Fibroblast of villous mesenchyme (primary cell): ENCODE data around the gene BBC3. TPM values are rescaled to one million over a fixed set of nuclear protein-coding genes. Genes with fewer than 3 reads are reported as not detected.
"Not testable (repeated sequence)": the region's sequence is repeated elsewhere in the genome, so short reads cannot be mapped to it uniquely, and the experiment has no call there.

Source experiments
- DNase-seq: peaks from one replicate; pipeline ENCODE4 v3.0.0-alpha.2; 2010; ENCODE audit warnings: low read depth
- H3K4me3 ChIP-seq: 2 replicates; pipeline ENCODE4 v1.5.1; 2011; ENCODE audit warnings: low read depth, mild to moderate bottlenecking, low read length
- total RNA-seq: library from RNA; depleted of rRNA; stranded (reverse); fragments of >200 nt; gene quantifications from 2 replicates; pipeline ENCODE4 v1.2.3, GENCODE V29; 2012
- TF ChIP-seq, protein P1 (sequence below): IDR thresholded peaks from 2 replicates; pipeline ENCODE4 v1.5.1; 2012; ENCODE audit warnings: low read depth, mild to moderate bottlenecking, low read length; ENCODE audit not compliant: insufficient read depth

Gene BBC3
- total RNA-seq, 1 donor, result 6.0 TPM

- DNase-seq, result no peak
- TF ChIP-seq, protein P1, sequence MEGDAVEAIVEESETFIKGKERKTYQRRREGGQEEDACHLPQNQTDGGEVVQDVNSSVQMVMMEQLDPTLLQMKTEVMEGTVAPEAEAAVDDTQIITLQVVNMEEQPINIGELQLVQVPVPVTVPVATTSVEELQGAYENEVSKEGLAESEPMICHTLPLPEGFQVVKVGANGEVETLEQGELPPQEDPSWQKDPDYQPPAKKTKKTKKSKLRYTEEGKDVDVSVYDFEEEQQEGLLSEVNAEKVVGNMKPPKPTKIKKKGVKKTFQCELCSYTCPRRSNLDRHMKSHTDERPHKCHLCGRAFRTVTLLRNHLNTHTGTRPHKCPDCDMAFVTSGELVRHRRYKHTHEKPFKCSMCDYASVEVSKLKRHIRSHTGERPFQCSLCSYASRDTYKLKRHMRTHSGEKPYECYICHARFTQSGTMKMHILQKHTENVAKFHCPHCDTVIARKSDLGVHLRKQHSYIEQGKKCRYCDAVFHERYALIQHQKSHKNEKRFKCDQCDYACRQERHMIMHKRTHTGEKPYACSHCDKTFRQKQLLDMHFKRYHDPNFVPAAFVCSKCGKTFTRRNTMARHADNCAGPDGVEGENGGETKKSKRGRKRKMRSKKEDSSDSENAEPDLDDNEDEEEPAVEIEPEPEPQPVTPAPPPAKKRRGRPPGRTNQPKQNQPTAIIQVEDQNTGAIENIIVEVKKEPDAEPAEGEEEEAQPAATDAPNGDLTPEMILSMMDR, result no peak
Measured at GRCh38 chr19:47267350-47267759, 36.4 kb upstream of the BBC3 start.

GRCh38 chr19:47266401-47266941 is 35.5 kb upstream of the BBC3 start:
- DNase-seq, result no peak
- TF ChIP-seq, protein P1, result no peak
- H3K4me3 ChIP-seq, result no peak overlapping the region

More at GRCh38 chr19:47267350-47267759, 36.4 kb upstream of the BBC3 start:
- H3K4me3 ChIP-seq, result no peak overlapping the region

DNA sequence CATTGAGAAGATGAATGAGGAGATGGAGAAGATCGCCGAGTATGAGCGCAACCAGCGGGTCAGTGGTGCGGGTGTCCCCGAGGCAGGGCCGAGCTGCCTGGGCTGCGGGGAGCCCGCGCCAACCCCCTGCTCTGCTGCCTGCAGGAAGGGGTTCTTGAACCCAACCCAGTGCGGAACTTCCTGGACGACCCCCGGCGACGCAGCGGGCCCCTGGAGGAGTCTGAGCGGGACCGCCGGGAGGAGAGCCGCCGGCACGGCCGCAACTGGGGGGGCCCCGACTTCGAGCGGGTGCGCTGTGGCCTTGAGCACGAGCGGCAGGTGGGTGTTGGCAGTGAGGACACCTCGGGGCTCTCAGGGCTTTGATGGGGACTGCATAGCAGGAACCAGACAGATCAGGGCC is 33.6 kb upstream of the BBC3 start:
- no peak for DNase-seq
- TF ChIP-seq, protein P1, result no peak
- no peak overlapping the region for H3K4me3 ChIP-seq

GRCh38 chr19:47261946-47262793 is 31.2 kb upstream of the BBC3 start:
- H3K4me3 ChIP-seq, DNase-seq: not testable (repeated sequence)

- H3K4me3 ChIP-seq, result no peak overlapping the region
- no peak for DNase-seq
Measured at GRCh38 chr19:47260476-47260875, 29.5 kb upstream of the BBC3 start.

DNA sequence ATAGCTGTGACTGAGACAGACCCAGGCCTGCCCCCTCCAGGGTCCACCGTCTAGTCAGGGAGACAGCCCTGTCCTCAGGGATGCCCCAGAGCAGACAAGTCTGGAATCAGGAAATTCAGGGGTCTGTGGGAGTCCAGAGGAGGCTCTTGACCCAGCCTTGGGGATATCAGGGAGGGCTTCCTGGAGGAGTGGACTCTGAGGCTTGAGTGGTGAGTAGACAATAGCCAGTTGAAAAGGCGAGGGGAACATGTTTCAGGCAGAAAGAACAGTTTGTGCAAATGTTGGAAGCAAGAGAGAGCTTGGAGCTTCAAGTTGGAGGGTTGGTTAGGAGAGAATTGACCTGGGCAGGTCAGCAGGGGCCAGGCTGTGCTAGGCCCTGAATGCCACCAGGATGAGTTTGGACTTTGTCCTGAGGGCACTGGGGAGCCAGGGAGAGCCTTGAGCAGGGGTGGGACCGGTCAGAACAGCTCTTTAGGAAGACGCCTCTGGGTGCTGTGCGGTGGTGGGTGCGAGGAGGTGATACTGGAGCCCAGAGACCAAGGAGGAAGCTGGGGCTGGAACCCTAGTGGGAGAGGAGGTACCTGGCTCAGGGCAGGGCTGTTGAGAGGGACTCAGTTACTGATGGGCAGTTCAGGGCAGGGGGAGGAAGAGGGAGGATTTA is 28.0 kb upstream of the BBC3 start:
- DNase-seq, result no peak
- H3K4me3 ChIP-seq, result no peak overlapping the region
- TF ChIP-seq, protein P1, result no peak

More at GRCh38 chr19:47260476-47260875, 29.5 kb upstream of the BBC3 start:
- TF ChIP-seq, protein P1, result no peak

- no peak for DNase-seq
- TF ChIP-seq, protein P1, result no peak
- peak overlapping the region; percentile 75 for H3K4me3 ChIP-seq
Measured at GRCh38 chr19:47258434-47258833, 27.4 kb upstream of the BBC3 start.
